GM18499 (cell line): ENCODE measurements around the gene PRSS16.
"Not testable (repeated sequence)": the region's sequence is repeated elsewhere in the genome, so short reads cannot be mapped to it uniquely, and the experiment has no call there.

ENCODE experiments used
- ATAC-seq: cut with Tn5 transposase; IDR thresholded peaks from one replicate; pipeline ENCODE4 v1.9.1; 2021; ENCODE audit warnings: moderate number of reproducible peaks; ENCODE audit not compliant: insufficient read depth, unreplicated experiment

PRSS16 gene

GRCh38 chr6:27247133-27247836, at the start of gene PRSS16:
Gene PRSS16, plus strand, starts transcription at chr6:27247701. Its CDS starts 37 bp downstream, at chr6:27247738.
- ATAC-seq, result no peak

GRCh38 chr6:27205375-27206278, 41.9 kb upstream of the PRSS16 start:
- no peak for ATAC-seq

GRCh38 chr6:27206806-27207205, 40.7 kb upstream of the PRSS16 start:
- no peak for ATAC-seq

GRCh38 chr6:27208042-27208441, 39.5 kb upstream of the PRSS16 start:
- no peak for ATAC-seq

GRCh38 chr6:27209196-27209595, 38.3 kb upstream of the PRSS16 start:
- ATAC-seq, result no peak

GRCh38 chr6:27209659-27210269, 37.7 kb upstream of the PRSS16 start:
- no peak for ATAC-seq

- not testable (repeated sequence) for ATAC-seq
Measured at GRCh38 chr6:27213091-27213517, 34.4 kb upstream of the PRSS16 start.

GRCh38 chr6:27213544-27214125, 33.9 kb upstream of the PRSS16 start:
- ATAC-seq, result no peak

GRCh38 chr6:27214126-27214601, 33.3 kb upstream of the PRSS16 start:
- no peak for ATAC-seq

GRCh38 chr6:27216874-27217273, 30.6 kb upstream of the PRSS16 start:
- ATAC-seq, result no peak

- not testable (repeated sequence) for ATAC-seq
Measured at GRCh38 chr6:27222971-27223370, 24.5 kb upstream of the PRSS16 start.

GRCh38 chr6:27224729-27225128, 22.8 kb upstream of the PRSS16 start:
- ATAC-seq, result no peak

GRCh38 chr6:27228963-27229477, 18.5 kb upstream of the PRSS16 start:
- ATAC-seq, result no peak

GRCh38 chr6:27230758-27231111, 16.8 kb upstream of the PRSS16 start:
- no peak for ATAC-seq

GRCh38 chr6:27234576-27234975, 12.9 kb upstream of the PRSS16 start:
- ATAC-seq, result no peak

- ATAC-seq, result no peak
Measured at GRCh38 chr6:27237089-27237803, 10.3 kb upstream of the PRSS16 start.

GRCh38 chr6:27238010-27238983, 9.2 kb upstream of the PRSS16 start:
- no peak for ATAC-seq

GRCh38 chr6:27239258-27239657, 8.2 kb upstream of the PRSS16 start:
- ATAC-seq, result no peak

- no peak for ATAC-seq
Measured at GRCh38 chr6:27241443-27241842, 6.1 kb upstream of the PRSS16 start.
